Measurements from ENCODE around the gene R3HDM2.

The R3HDM2 gene

GRCh38 chr12:57226588-57227314, 204.1 kb downstream of the R3HDM2 start:
- no CpG with 5 or more reads among the region's 35 CpGs for whole genome bisulfite sequencing, 2 donors (ENCODE audit: extremely low coverage in 2 of 2, insufficient read length in 2 of 2, insufficient replicate concordance in 1 of 2)
- no peak overlapping the region for H4K8ac ChIP-seq (ENCODE audit: low read depth, low read length)
- peaks cover 9% of the 10 kb centered on the region for H3K79me1 ChIP-seq (ENCODE audit: low read depth, low read length)
- DNase-seq (ENCODE audit: low spot score): no peak
- H2AK5ac ChIP-seq (ENCODE audit: low read depth, low read length): peak overlapping the region; percentile 79
- peak overlapping the region; percentile 81 for H3K18ac ChIP-seq (ENCODE audit: low read length)
- peaks cover 23 to 28% of the 10 kb centered on the region in 2 donors for H3K4me1 ChIP-seq (ENCODE audit: control insufficient read depth in 2 of 2, insufficient read depth in 1 of 2, low read depth in 1 of 2, low read length in 2 of 2)
- H2BK120ac ChIP-seq (ENCODE audit: low read depth, low read length): no peak overlapping the region
- no peak overlapping the region for H2BK12ac ChIP-seq (ENCODE audit: low read length)
- H3K36me3 ChIP-seq (replicated peaks in 1 of 2; ENCODE audit: control insufficient read depth in 2 of 2, insufficient read depth in 2 of 2, low read length in 2 of 2): peaks cover 7 to 13% of the 10 kb centered on the region in 2 donors
- no peak overlapping the region for H4K91ac ChIP-seq (ENCODE audit: low read depth, low read length, poor library complexity)
- peaks cover 24 to 65% (median 58%) of the 10 kb centered on the region in 3 experiments for H3K27me3 ChIP-seq (ENCODE audit: control insufficient read depth in 3 of 3, insufficient read depth in 3 of 3, low read depth in 1 of 3, low read length in 3 of 3)
- H3K4me2 ChIP-seq (ENCODE audit: insufficient read depth, low read length, poor library complexity, severe bottlenecking): peak overlapping the region; percentile 82
- H2BK15ac ChIP-seq (ENCODE audit: low read length): peak overlapping the region; percentile 25
- no peak overlapping the region for H3K14ac ChIP-seq (ENCODE audit: low read length)
- H3K9ac ChIP-seq (ENCODE audit: low read depth, low read length, poor library complexity): peak overlapping the region; percentile 38
- no peak overlapping the region for H3K27ac ChIP-seq (replicated peaks; ENCODE audit: low read length)
- H3K4ac ChIP-seq (ENCODE audit: low read length): no peak overlapping the region
- peak overlapping the region; percentile 14 to 65 for H3K4me3 ChIP-seq (ENCODE audit: low read length in 2 of 2)
- H2AFZ ChIP-seq (ENCODE audit: low read length): peak overlapping the region; percentile 78
- H3K23ac ChIP-seq (ENCODE audit: low read depth, low read length, poor library complexity): no peak overlapping the region
- no peak overlapping the region for H2BK5ac ChIP-seq (ENCODE audit: low read length)
- H3K9me3 ChIP-seq (replicated peaks in 1 of 2; ENCODE audit: control insufficient read depth in 2 of 2, insufficient read depth in 1 of 2, low read depth in 1 of 2, low read length in 2 of 2): peaks cover 0 to 4% of the 10 kb centered on the region in 2 donors

- H3K4me3 ChIP-seq (ENCODE audit: low read length in 2 of 2): no peak overlapping the region
- H2AFZ ChIP-seq (ENCODE audit: low read length): no peak overlapping the region
- no peak for DNase-seq (ENCODE audit: low spot score)
- H2BK12ac ChIP-seq (ENCODE audit: low read length): peak overlapping the region; percentile 30
- H4K8ac ChIP-seq (ENCODE audit: low read depth, low read length): no peak overlapping the region
- H3K27me3 ChIP-seq (ENCODE audit: control insufficient read depth in 3 of 3, insufficient read depth in 3 of 3, low read depth in 1 of 3, low read length in 3 of 3): peaks cover 33 to 75% (median 68%) of the 10 kb centered on the region in 3 experiments
- peak overlapping the region; percentile 82 for H3K4me2 ChIP-seq (ENCODE audit: insufficient read depth, low read length, poor library complexity, severe bottlenecking)
- no peak overlapping the region for H3K14ac ChIP-seq (ENCODE audit: low read length)
- peaks cover 23 to 30% of the 10 kb centered on the region in 2 donors for H3K4me1 ChIP-seq (ENCODE audit: control insufficient read depth in 2 of 2, insufficient read depth in 1 of 2, low read depth in 1 of 2, low read length in 2 of 2)
- H3K23ac ChIP-seq (ENCODE audit: low read depth, low read length, poor library complexity): peak overlapping the region; percentile 76
- peak overlapping the region; percentile 37 for H2BK120ac ChIP-seq (ENCODE audit: low read depth, low read length)
- H2BK5ac ChIP-seq (ENCODE audit: low read length): no peak overlapping the region
- no peak overlapping the region for H3K27ac ChIP-seq (replicated peaks; ENCODE audit: low read length)
- H3K79me1 ChIP-seq (ENCODE audit: low read depth, low read length): peaks cover 9% of the 10 kb centered on the region
- H2BK15ac ChIP-seq (ENCODE audit: low read length): peak overlapping the region; percentile 55
- peak overlapping the region; percentile 92 for H2AK5ac ChIP-seq (ENCODE audit: low read depth, low read length)
- peak overlapping the region; percentile 54 for H3K18ac ChIP-seq (ENCODE audit: low read length)
- H3K4ac ChIP-seq (ENCODE audit: low read length): no peak overlapping the region
- peaks cover 0 to 3% of the 10 kb centered on the region in 2 donors for H3K36me3 ChIP-seq (replicated peaks in 1 of 2; ENCODE audit: control insufficient read depth in 2 of 2, insufficient read depth in 2 of 2, low read length in 2 of 2)
- no peak overlapping the region for H4K91ac ChIP-seq (ENCODE audit: low read depth, low read length, poor library complexity)
- no peak overlapping the region for H3K9ac ChIP-seq (ENCODE audit: low read depth, low read length, poor library complexity)
- H3K9me3 ChIP-seq (replicated peaks in 1 of 2; ENCODE audit: control insufficient read depth in 2 of 2, insufficient read depth in 1 of 2, low read depth in 1 of 2, low read length in 2 of 2): peaks cover 0 to 4% of the 10 kb centered on the region in 2 donors
- WGBS, 2 donors (ENCODE audit: extremely low coverage in 2 of 2, insufficient read length in 2 of 2, insufficient replicate concordance in 1 of 2): no CpG with 5 or more reads among the region's 18 CpGs
These were observed 205.1 kb downstream of the R3HDM2 start for GRCh38 chr12:57225680-57226210.

GRCh38 chr12:57224973-57225679, 205.7 kb downstream of the R3HDM2 start:
- Histone ChIP-seq H2BK5ac (ENCODE audit: low read length) (no peak overlapping the region), H3K14ac (ENCODE audit: low read length) (peak overlapping the region; percentile 4), H2BK15ac (ENCODE audit: low read length) (peak overlapping the region; percentile 55), H3K4me3 (ENCODE audit: low read length in 2 of 2) (no peak overlapping the region), H3K23ac (ENCODE audit: low read depth, low read length, poor library complexity) (peak overlapping the region; percentile 60), H4K91ac (ENCODE audit: low read depth, low read length, poor library complexity) (no peak overlapping the region), H3K9ac (ENCODE audit: low read depth, low read length, poor library complexity) (no peak overlapping the region), H3K36me3 (replicated peaks in 1 of 2; ENCODE audit: control insufficient read depth in 2 of 2, insufficient read depth in 2 of 2, low read length in 2 of 2) (no peaks in the 10 kb centered on the region), H2AFZ (ENCODE audit: low read length) (no peak overlapping the region), H2BK120ac (ENCODE audit: low read depth, low read length) (peak overlapping the region; percentile 37), H2BK12ac (ENCODE audit: low read length) (peak overlapping the region; percentile 30), H3K9me3 (replicated peaks in 1 of 2; ENCODE audit: control insufficient read depth in 2 of 2, insufficient read depth in 1 of 2, low read depth in 1 of 2, low read length in 2 of 2) (peaks cover 0 to 4% of the 10 kb centered on the region in 2 donors), H3K27me3 (ENCODE audit: control insufficient read depth in 3 of 3, insufficient read depth in 3 of 3, low read depth in 1 of 3, low read length in 3 of 3) (peaks cover 37 to 80% (median 75%) of the 10 kb centered on the region in 3 experiments), H3K79me1 (ENCODE audit: low read depth, low read length) (peaks cover 3% of the 10 kb centered on the region), H3K27ac (replicated peaks; ENCODE audit: low read length) (no peak overlapping the region), H4K8ac (ENCODE audit: low read depth, low read length) (no peak overlapping the region), H3K4me2 (ENCODE audit: insufficient read depth, low read length, poor library complexity, severe bottlenecking) (no peak overlapping the region), H3K18ac (ENCODE audit: low read length) (peak overlapping the region; percentile 62), H3K4me1 (ENCODE audit: control insufficient read depth in 2 of 2, insufficient read depth in 1 of 2, low read depth in 1 of 2, low read length in 2 of 2) (peaks cover 21 to 28% of the 10 kb centered on the region in 2 donors), H2AK5ac (ENCODE audit: low read depth, low read length) (peak overlapping the region; percentile 92), H3K4ac (ENCODE audit: low read length) (no peak overlapping the region)
- DNase-seq (ENCODE audit: low spot score): no peak
- WGBS, 2 donors (ENCODE audit: extremely low coverage in 2 of 2, insufficient read length in 2 of 2, insufficient replicate concordance in 1 of 2): no CpG with 5 or more reads among the region's 61 CpGs
